Anterior cingulate cortex (tissue), 58 donors: Measurements from ENCODE around the gene GABRR2.

ENCODE experiments used
- DNase-seq, 58 donors: peaks; one replicate each; lab custom pipeline; 2025; lab: John Stamatoyannopoulos, UW

The GABRR2 gene

DNA sequence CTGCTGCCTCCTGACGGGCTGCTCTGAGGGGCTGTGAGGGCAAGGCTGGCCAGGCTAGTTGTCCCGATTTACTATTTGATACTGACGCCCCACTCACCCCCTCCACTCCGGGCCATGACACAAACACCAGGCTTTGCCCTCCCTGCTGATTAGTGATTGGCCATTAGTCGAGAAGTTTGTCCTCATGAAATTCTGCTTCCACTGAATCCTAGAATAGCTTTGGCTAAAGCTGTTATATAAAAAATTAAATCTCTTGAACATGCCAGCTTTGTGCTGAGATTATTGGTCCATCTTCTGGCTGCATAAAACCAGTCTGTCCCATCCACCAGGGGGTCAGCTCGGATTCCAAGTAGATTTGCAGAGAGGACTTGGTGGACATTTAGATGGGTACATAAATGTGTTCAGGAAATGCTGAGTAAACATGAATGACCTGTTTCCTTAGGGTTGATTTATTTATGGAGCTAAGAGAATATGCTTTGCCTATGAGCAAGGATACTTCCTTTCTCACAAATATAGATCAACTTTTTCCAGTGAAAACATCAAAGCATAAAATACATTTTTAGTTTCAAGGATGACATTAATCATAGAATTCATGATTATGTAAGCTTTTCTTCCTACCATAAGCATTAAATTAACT, at the start of gene GABRR2:
Gene GABRR2, minus strand, starts transcription at position 51 of the 637 bp plus-strand sequence. CDS start 134 bp downstream, outside the sequence.
- no peak for DNase-seq

DNA sequence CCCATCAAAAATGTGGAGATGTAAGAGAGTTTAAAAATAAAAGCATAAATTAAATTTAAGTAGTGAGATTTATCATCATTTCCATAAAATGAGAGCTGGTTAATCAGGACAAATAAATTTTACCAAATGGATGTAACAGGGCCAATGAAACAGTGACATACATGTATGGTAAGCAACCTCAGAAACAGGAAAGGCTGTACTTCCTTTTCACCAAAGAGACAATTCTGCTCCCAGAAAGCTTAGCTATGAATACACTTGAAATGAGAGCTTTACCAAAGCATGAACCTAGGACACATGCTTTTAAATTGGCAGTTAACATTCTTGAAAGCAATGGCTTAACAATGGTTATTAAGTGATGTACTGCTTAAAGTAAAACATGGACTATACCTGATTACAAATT, 49.5 kb upstream of the GABRR2 start:
- DNase-seq: no peak

DNA sequence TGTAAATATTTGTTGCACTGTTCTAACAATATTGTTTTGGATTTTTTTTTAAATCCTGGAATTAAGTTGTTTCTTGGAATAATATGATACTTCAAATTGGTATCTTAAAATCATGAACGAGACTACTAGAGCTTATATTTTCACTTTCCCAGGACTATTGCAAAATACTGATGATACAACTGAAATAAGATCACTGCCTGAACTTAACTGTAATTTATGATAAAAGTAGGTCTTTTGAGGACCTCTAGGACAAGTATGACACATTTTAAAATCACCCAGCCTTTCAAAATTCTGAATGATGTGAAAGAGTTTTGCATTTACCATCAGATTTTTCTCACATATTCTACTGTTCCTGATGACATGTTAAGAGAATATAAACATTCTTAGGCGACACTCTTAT, 46.1 kb upstream of the GABRR2 start:
- DNase-seq: no peak

DNA sequence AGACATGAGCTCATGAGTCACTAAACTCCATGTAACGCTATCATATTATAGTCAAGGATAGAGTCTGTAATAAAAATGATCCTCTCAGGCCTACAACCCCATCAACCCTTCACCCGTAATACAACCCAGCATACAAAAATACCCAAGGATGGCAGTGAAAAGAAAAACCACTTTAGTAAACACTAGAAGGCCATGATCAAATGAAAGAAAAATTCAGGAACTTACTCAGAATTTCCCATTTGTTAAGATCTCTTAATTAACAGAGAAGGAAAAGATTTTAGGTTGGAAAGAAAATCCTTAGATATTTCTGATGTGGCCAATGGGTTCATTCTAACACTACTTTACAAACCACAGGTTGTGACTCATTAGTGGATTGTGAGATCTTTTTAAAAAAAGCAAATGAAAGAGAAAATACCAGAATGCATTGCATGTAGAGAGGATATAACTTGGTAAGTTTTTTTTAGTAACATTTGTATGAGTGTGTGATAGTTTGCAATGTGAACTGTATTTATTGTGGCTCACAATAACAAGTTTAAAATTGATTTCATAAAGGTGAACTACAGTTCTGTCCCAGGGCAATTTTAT, 45.4 kb upstream of the GABRR2 start:
- no peak for DNase-seq

DNA sequence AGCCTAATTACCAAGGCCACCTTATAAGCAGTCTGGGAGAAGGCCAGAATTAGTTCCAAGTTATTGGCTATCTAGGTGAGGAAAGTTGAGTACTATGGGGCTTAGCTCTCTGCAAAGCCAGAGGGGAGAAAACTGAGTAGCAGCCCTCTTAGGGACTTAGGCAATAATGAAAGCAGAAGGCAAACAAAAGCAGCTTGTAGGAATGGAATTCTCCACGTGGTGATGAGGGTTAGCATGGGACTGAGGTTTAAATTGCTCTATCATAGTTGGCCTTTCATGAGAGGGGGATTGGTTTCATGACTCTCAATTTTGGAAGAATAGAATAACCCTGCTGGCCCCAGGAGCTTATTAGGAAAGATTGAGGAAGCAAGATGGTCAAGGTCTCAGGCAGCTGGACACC, 44.5 kb upstream of the GABRR2 start:
- DNase-seq: no peak

- no peak for DNase-seq
Observed at GRCh38 chr6:89357390-89357789, 42.3 kb upstream of the GABRR2 start.

- no peak for DNase-seq
Observed at GRCh38 chr6:89356642-89357170, 41.6 kb upstream of the GABRR2 start.

DNA sequence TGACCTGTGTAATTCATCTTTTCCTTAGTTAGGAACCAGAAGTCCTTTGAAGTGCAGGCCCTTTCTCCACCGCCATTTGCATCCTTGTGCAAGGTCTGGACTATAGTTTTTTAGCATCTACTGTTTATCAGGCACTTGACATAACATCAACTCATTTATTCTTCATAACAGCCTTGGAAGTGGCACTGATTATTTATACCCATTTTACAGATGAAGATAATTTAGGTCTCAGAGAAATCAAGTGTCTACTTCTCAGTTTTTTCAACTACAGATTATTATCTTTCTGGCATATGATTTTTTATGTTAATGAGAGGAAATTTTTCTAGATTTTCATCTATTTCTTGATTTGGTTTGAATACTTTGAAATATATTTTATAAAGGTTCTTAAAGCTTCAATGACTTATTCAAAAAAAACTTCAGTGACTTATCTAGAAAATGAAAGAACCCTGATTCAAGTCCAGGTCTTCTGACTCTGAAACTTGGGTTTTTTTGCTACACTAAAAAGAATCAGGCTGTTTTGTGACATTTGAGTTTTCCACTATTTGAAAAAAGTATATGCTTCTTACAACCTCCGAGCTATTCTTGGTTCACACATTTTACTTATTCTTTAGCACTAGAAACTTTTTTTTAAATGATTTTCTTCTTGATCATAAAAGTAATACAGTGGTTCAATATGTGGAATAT, 40.6 kb upstream of the GABRR2 start:
- DNase-seq: no peak

DNA sequence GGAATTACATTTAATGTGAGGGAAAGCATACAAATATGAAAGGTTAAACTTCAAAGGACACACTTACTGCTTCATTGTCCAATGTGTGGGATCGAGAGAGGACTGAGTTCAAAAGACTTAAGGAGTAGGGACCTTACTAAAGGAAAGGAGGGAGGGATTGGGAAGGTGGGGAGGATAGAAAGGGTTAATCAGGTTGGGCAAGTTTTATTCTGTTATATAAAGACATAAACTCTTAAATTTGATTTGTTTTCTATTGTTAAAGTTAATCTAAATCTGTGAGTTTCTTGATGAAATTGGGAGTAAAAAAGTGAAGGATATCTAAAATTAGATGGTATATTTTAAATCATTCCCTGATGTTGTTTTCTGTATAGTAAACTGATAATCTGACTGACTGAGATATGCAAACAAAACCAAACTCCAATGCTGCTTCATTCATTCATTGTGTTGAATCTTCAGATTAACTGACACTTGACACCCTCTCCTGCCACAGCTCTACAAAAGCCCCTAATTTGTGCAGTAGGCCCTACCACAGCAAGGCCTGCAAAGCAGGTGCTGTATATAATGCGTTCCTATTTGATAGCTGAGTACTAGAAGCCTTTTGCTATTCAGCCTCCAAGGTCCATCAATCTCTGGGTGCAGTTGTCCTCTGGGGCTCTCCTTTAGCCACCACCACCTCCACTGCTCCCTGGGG, 38.7 kb upstream of the GABRR2 start:
- no peak for DNase-seq

DNA sequence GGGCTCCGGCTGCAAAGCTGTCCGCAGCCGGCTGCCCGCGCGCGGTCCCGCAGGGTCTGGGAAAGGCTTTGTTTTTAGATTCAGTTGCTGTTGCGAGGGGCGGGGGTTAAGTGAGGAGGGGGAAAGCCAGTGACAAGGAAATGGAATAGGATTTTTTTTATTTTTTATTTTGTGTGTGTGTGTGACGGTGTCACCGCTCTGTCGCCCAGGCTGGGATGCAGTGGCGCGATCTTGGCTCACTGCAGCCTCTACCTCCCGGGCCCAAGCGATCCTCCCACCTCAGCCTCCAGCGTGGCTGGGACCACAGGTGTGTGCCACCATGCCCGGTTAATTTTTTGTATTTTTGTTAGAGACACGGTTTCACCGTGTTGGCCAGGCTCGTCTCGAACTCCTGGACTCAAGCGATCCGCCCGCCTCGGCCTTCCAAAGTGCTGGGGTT, 38.0 kb upstream of the GABRR2 start:
- no peak for DNase-seq

DNA sequence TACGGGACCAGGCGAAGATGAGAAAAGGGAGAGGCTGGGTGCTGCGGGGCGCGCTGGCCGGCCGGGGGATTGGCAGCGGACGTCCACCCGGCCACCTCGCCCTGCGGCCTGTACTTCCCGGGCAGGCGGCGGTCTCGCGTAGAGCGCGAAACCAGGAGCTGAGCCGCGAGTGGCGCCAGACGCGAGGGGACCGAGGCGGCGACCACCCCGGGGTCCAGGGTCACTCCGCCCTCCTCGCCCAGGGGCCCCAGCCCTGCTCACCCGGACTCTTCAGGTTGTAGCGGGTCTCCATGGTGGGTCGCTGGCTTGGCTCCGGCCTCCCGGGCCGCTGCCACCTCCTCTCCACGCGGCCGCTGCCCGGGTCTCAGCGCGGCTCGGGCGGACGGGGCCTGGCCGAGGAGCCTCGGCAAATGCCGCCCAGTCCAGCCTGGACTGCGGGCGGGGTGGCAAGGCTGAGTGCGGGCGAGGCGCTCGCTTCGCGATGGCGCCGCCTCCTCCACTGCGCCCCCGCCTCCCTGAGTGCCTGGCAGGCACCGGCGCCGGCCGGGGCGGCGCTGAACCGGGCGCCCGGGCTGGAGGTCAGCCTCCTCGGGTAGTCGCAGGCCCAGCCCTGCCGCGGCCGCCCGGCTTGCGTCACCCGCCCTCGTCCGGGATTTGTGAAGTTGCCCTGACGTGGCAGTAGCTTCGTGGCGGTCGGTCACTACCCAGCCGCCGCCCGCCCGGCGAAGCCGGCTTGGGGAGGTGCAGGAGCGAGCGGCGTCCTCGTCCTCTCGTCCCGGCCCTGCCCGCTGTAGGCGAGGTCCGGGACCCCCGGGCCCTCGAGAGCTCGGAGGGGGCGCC, 37.4 kb upstream of the GABRR2 start, which contains the start of gene UBE2J1:
Gene UBE2J1, minus strand, starts transcription at position 445 of the 840 bp plus-strand sequence. Its CDS starts 153 bp downstream, at position 292.
- DNase-seq: peak in 56 of 58 donors; percentile 42 to 94 (median 78)

DNA sequence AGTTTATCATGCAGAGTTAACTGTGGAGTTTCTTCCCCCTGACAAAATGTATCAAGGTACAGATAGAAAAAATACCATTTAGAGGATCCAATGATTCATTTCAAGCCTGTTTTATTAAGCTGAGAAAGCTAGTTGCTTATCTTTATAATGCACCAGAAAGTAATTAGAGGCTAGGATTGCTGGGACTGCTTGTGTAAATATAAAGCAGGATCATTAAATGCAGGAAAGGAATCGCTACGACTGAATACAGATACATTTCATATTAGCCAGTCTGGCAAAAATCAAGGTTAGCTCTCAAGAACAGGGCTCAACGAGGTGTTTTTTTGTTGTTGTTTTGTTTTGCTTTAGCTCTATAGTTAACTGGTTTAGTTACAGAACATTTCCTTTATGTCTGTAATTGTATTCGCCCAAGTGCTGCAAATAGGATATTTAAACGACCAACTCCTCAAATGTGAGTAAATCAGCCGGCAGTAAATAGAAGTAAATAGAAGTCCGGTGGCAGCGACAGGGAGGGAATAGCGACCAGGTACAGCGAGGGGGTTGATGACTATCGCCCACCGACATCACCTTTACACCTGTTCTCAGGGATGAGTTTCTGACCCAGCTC, 36.7 kb upstream of the GABRR2 start:
- DNase-seq: no peak

DNA sequence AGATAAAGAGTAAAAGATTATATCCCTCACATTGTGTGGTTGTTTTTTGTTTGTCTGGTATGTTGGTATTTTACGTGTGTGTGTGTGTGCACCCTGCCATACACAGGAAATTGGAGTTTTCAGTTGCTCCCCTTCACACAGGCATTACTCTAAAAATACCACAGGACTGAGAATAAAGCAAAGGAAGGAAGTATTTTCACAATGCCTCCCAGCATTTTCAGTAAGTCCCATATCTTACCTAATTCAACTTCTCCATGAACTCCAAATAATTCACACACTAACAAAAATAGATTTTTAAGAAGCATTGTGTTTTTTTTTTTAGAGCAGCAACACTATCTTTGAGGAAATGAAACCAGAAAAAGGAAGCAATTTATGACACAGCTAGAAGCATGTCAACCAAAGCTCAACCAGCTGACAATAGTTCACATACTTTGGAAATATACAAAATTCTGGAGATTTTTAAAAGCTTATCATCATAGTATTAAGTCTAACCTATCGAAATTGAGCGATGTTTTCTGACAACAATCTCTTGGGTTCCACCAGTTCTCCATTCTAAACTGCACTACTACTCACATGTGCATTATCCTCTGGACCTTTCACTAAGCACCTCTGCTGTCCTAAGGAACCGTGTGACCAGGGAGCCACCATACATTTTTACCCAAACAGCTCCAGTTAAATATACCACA, 35.3 kb upstream of the GABRR2 start:
- DNase-seq: no peak

- DNase-seq: no peak
Observed at GRCh38 chr6:89348372-89348771, 33.3 kb upstream of the GABRR2 start.

- no peak for DNase-seq
Observed at GRCh38 chr6:89347825-89348224, 32.7 kb upstream of the GABRR2 start.

GRCh38 chr6:89346433-89346832, 31.3 kb upstream of the GABRR2 start:
- no peak for DNase-seq

- DNase-seq: no peak
Observed at GRCh38 chr6:89339565-89339964, 24.5 kb upstream of the GABRR2 start.

GRCh38 chr6:89335164-89335563, 20.1 kb upstream of the GABRR2 start:
- DNase-seq: no peak

DNA sequence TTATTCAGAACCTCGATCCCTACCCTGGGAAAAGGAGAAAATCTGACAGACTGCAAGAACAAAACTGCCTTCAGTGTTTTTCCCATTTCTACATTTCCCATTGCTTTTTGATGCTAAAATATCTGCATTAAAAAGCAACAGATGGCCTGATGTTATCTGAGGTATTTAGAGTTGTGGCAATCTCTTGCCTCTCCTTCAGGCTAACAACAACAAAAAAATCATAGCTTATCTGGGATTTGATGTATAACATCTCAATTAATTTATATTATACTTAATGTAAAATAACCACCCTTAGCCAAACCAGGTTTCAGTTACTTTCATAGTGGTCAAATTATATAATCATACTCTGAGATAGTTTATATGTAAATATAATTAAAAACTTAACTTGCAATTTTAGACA, 15.8 kb upstream of the GABRR2 start:
- DNase-seq: no peak
